Measurements from ENCODE around the gene PPARD.

PPARD gene

GRCh38 chr6:35391240-35391968 is 49.0 kb downstream of the PPARD start:
- no peak for TF ChIP-seq NFIC (IDR thresholded peaks at IDR 0.05)
- TF ChIP-seq TEAD4 (IDR thresholded peaks at IDR 0.05): peak; percentile 26; the same call in 1 of the 2 replicates

GRCh38 chr6:35392111-35392702 is 49.8 kb downstream of the PPARD start:
- 0 out of 2 replicates have a peak, but pooled peaks have one; percentile 20 for TF ChIP-seq ZBTB7A (IDR thresholded peaks at IDR 0.05; ENCODE audit: low read depth)
- TF ChIP-seq EGR1 (IDR thresholded peaks at IDR 0.05): peak; percentile 66; the same call in 1 of the 2 replicates
- no peak for TF ChIP-seq CREB1 (IDR thresholded peaks at IDR 0.05; ENCODE audit: low read depth)
- TF ChIP-seq EP300 (IDR thresholded peaks at IDR 0.05; ENCODE audit: borderline replicate concordance): peak; percentile 86
- TF ChIP-seq TEAD4 (IDR thresholded peaks at IDR 0.05): peak; percentile 87
- no peak; the same call in 1 of the 2 replicates for TF ChIP-seq TAF1 (IDR thresholded peaks at IDR 0.05; ENCODE audit: low read depth)
- TF ChIP-seq MAX (IDR thresholded peaks at IDR 0.05): peak; percentile 75
- peak; percentile 99 for TF ChIP-seq NFIC (IDR thresholded peaks at IDR 0.05)
- TF ChIP-seq FOXM1 (IDR thresholded peaks at IDR 0.05; ENCODE audit: borderline replicate concordance, low read depth): peak; percentile 65; the same call in 1 of the 2 replicates
- TF ChIP-seq TCF12 (IDR thresholded peaks at IDR 0.05; ENCODE audit: low read depth): peak; percentile 84

GRCh38 chr6:35392773-35393672 is 50.7 kb downstream of the PPARD start:
- no peak for TF ChIP-seq RAD21 (IDR thresholded peaks at IDR 0.05; ENCODE audit: low read depth)
- peak; percentile 52; the same call in 1 of the 2 replicates for TF ChIP-seq REST (IDR thresholded peaks at IDR 0.05; ENCODE audit: low read depth)
- TF ChIP-seq EP300 (IDR thresholded peaks at IDR 0.05; ENCODE audit: borderline replicate concordance): no peak
- TF ChIP-seq USF1 (IDR thresholded peaks at IDR 0.05): no peak
- no peak for TF ChIP-seq CEBPB (IDR thresholded peaks at IDR 0.05)
- TF ChIP-seq YY1 (IDR thresholded peaks at IDR 0.05; ENCODE audit: low read depth): no peak
- no peak for TF ChIP-seq FOXM1 (IDR thresholded peaks at IDR 0.05; ENCODE audit: borderline replicate concordance, low read depth)
- TF ChIP-seq EGR1 (IDR thresholded peaks at IDR 0.05): no peak
- no peak for TF ChIP-seq NFIC (IDR thresholded peaks at IDR 0.05)
- TF ChIP-seq CREB1 (IDR thresholded peaks at IDR 0.05; ENCODE audit: low read depth): no peak
- no peak for TF ChIP-seq TCF12 (IDR thresholded peaks at IDR 0.05; ENCODE audit: low read depth)
- no peak for TF ChIP-seq TEAD4 (IDR thresholded peaks at IDR 0.05)
- TF ChIP-seq TAF1 (IDR thresholded peaks at IDR 0.05; ENCODE audit: low read depth): no peak
- no peak for TF ChIP-seq MAX (IDR thresholded peaks at IDR 0.05)
- 0 out of 2 replicates have a peak, but pooled peaks have one; percentile 8 for TF ChIP-seq ZBTB7A (IDR thresholded peaks at IDR 0.05; ENCODE audit: low read depth)

GRCh38 chr6:35396991-35397390 is 54.6 kb downstream of the PPARD start:
- TF ChIP-seq EGR1 (IDR thresholded peaks at IDR 0.05): no peak
- no peak for TF ChIP-seq CEBPB (IDR thresholded peaks at IDR 0.05)
- TF ChIP-seq TEAD4 (IDR thresholded peaks at IDR 0.05): no peak
- TF ChIP-seq CREB1 (IDR thresholded peaks at IDR 0.05; ENCODE audit: low read depth): no peak
- no peak for TF ChIP-seq TAF1 (IDR thresholded peaks at IDR 0.05; ENCODE audit: low read depth)
- no peak for TF ChIP-seq YY1 (IDR thresholded peaks at IDR 0.05; ENCODE audit: low read depth)
- TF ChIP-seq TCF12 (IDR thresholded peaks at IDR 0.05; ENCODE audit: low read depth): no peak
- no peak for TF ChIP-seq USF1 (IDR thresholded peaks at IDR 0.05)
- TF ChIP-seq RAD21 (IDR thresholded peaks at IDR 0.05; ENCODE audit: low read depth): no peak
- no peak for TF ChIP-seq FOXM1 (IDR thresholded peaks at IDR 0.05; ENCODE audit: borderline replicate concordance, low read depth)
- TF ChIP-seq MAX (IDR thresholded peaks at IDR 0.05): no peak
- TF ChIP-seq NFIC (IDR thresholded peaks at IDR 0.05): no peak
- no peak for TF ChIP-seq REST (IDR thresholded peaks at IDR 0.05; ENCODE audit: low read depth)
- TF ChIP-seq ZBTB7A (IDR thresholded peaks at IDR 0.05; ENCODE audit: low read depth): no peak
- TF ChIP-seq EP300 (IDR thresholded peaks at IDR 0.05; ENCODE audit: borderline replicate concordance): no peak
